GM23248 (cell line): Measurements from ENCODE around the gene KCTD7.
"Not testable (repeated sequence)": the region's sequence is repeated elsewhere in the genome, so short reads cannot be mapped to it uniquely, and the experiment has no call there.

Source experiments
- EZH2 ChIP-seq: fragments of 200-600 bp; sonication (generic); IDR thresholded peaks from 2 replicates; pipeline ENCODE4 v1.6.1; 2018; ENCODE audit warnings: antibody characterized with exemption, mild to moderate bottlenecking; ENCODE audit not compliant: insufficient read depth, poor library complexity, severe bottlenecking
- EZH2phosphoT487 ChIP-seq: fragments of 200-600 bp; sonication (generic); IDR thresholded peaks from 2 replicates; pipeline ENCODE4 v1.6.1; 2018; ENCODE audit warnings: antibody characterized with exemption, moderate library complexity, mild to moderate bottlenecking, low read depth; ENCODE audit not compliant: insufficient read depth

- not testable (repeated sequence) for TF ChIP-seq EZH2, EZH2phosphoT487
Measured at GRCh38 chr7:66672432-66673123, 43.9 kb downstream of the KCTD7 start.
